H1 (cell line): ENCODE measurements around the gene EBLN2. TPM values are rescaled to one million over a fixed set of nuclear protein-coding genes. Genes with fewer than 3 reads are reported as not detected.

Experiments
- CTCF ChIA-PET: fragments of 300-600 bp; sonication (Branson Sonifier 250); formaldehyde crosslinking; loops from one replicate; lab custom pipeline; 2021; ENCODE audit not compliant: partially characterized antibody; lab: Charles Lee
- POLR2A ChIA-PET: fragments of 300-600 bp; sonication (Branson Sonifier 250); formaldehyde crosslinking; loops from one replicate; lab custom pipeline; 2021; ENCODE audit warnings: inconsistent platforms; ENCODE audit not compliant: partially characterized antibody; lab: Charles Lee
- DNase-seq, 2 experiments: peaks; one replicate each; pipeline versions ENCODE4 v3.0.0 to v3.0.0-alpha.2; 2010 to 2022; ENCODE audit warnings: low spot score in 2 of 2, low read depth in 1 of 2, mixed read lengths in 1 of 2
- FAIRE-seq: peaks from 2 replicates; lab custom pipeline; 2011; peaks lifted over from hg19 to GRCh38; lab: Jason Lieb, UNC
- H2AFZ ChIP-seq: 2 replicates; pipeline ENCODE4 v1.8.1; 2012; ENCODE audit warnings: low read length, inconsistent platforms
- H2AK5ac ChIP-seq: 2 replicates; pipeline ENCODE4 v1.6.1; 2013; ENCODE audit warnings: low read depth, low read length
- H2BK120ac ChIP-seq: replicated peaks from 2 replicates; pipeline ENCODE3; 2013; ENCODE audit warnings: low read depth, low read length, inconsistent platforms
- H2BK12ac ChIP-seq: 2 replicates; pipeline ENCODE4 v1.6.1; 2013; ENCODE audit warnings: low read depth, low read length
- H2BK15ac ChIP-seq: 2 replicates; pipeline ENCODE4 v1.6.1; 2013; ENCODE audit warnings: low read length
- H2BK20ac ChIP-seq: 2 replicates; pipeline ENCODE4 v1.6.1; 2013; ENCODE audit warnings: low read length
- H2BK5ac ChIP-seq: 2 replicates; pipeline ENCODE4 v1.6.1; 2013; ENCODE audit warnings: low read depth, low read length
- H3K14ac ChIP-seq: 2 replicates; pipeline ENCODE4 v1.6.1; 2013; ENCODE audit warnings: inconsistent platforms; ENCODE audit not compliant: insufficient read length
- H3K18ac ChIP-seq: 2 replicates; pipeline ENCODE4 v1.6.1; 2013; ENCODE audit warnings: low read length; ENCODE audit errors: extremely low read depth
- H3K23ac ChIP-seq: 2 replicates; pipeline ENCODE4 v1.6.1; 2013; ENCODE audit warnings: inconsistent platforms; ENCODE audit not compliant: insufficient read length
- H3K23me2 ChIP-seq: 2 replicates; pipeline ENCODE4 v1.6.1; 2013; ENCODE audit warnings: low read depth, low read length
- H3K27ac ChIP-seq: 2 replicates; pipeline ENCODE4 v1.6.1; 2011; ENCODE audit warnings: low read depth, low read length, inconsistent platforms
- H3K27me3 ChIP-seq, 4 experiments: replicated peaks in 1 of 4; 1 replicate in 1 of 4; 2 replicates in 3 of 4; pipeline versions ENCODE4 v1.6.1 to v1.8.1; 2011 to 2013; ENCODE audit warnings: low read length in 3 of 4, mild to moderate bottlenecking in 3 of 4, inconsistent platforms in 2 of 4, mixed read lengths in 2 of 4, moderate library complexity in 1 of 4; ENCODE audit not compliant: control insufficient read depth in 3 of 4, insufficient read depth in 3 of 4; ENCODE audit errors: extremely low read depth in 1 of 4
- H3K36me3 ChIP-seq, 4 experiments: 2 replicates each; pipeline versions ENCODE4 v1.6.1 to v1.8.1; 2011 to 2013; ENCODE audit warnings: mild to moderate bottlenecking in 4 of 4, low read length in 3 of 4, moderate library complexity in 2 of 4, control low read depth in 1 of 4, inconsistent platforms in 1 of 4; ENCODE audit not compliant: insufficient read depth in 4 of 4, control insufficient read depth in 2 of 4
- H3K4ac ChIP-seq: replicated peaks from 2 replicates; pipeline ENCODE3; 2013; ENCODE audit warnings: low read length, low read depth, mixed read lengths, inconsistent platforms; ENCODE audit not compliant: insufficient read length
- H3K4me1 ChIP-seq, 4 experiments: replicated peaks in 1 of 4; 1 replicate in 1 of 4; 2 replicates in 3 of 4; pipeline versions ENCODE4 v1.6.1 to v1.8.1; 2011 to 2013; ENCODE audit warnings: low read length in 3 of 4, inconsistent platforms in 2 of 4, mixed read lengths in 1 of 4; ENCODE audit not compliant: insufficient read depth in 4 of 4, control insufficient read depth in 3 of 4
- H3K4me2 ChIP-seq, 2 experiments: 2 replicates each; pipeline versions ENCODE4 v1.6.1 to v1.8.1; 2011 to 2013; ENCODE audit warnings: low read depth in 2 of 2, low read length in 2 of 2, control low read depth in 1 of 2, inconsistent platforms in 1 of 2, mild to moderate bottlenecking in 1 of 2; ENCODE audit not compliant: insufficient read depth in 1 of 2
- H3K4me3 ChIP-seq, 4 experiments: fragments of 200-600, 300-600 bp in 1 of 4; sonication (generic), shearing (Covaris generic), sonication (Bioruptor Twin) in 1 of 4; 2 replicates each; pipeline versions ENCODE4 v1.5.1 to v1.8.1; 2011 to 2016; ENCODE audit warnings: low read length in 4 of 4, low read depth in 3 of 4, control low read depth in 2 of 4, inconsistent platforms in 2 of 4, mild to moderate bottlenecking in 2 of 4, mixed read lengths in 1 of 4, moderate library complexity in 1 of 4; ENCODE audit not compliant: insufficient read depth in 2 of 4; ENCODE audit errors: extremely low read depth in 1 of 4
- H3K56ac ChIP-seq: replicated peaks from 2 replicates; pipeline ENCODE3; 2013; ENCODE audit warnings: low read depth, mild to moderate bottlenecking, mixed read lengths, low read length, inconsistent platforms; ENCODE audit not compliant: insufficient read length
- H3K79me1 ChIP-seq: 2 replicates; pipeline ENCODE4 v1.6.1; 2013; ENCODE audit warnings: low read depth, low read length, control low read depth
- H3K79me2 ChIP-seq, 2 experiments: 2 replicates each; pipeline versions ENCODE4 v1.6.1 to v1.8.1; 2012 to 2013; ENCODE audit warnings: low read length in 2 of 2, mild to moderate bottlenecking in 2 of 2, inconsistent platforms in 1 of 2; ENCODE audit not compliant: insufficient read depth in 2 of 2, control insufficient read depth in 1 of 2
- H3K9ac ChIP-seq, 4 experiments: replicated peaks in 1 of 4; 1 replicate in 1 of 4; 2 replicates in 3 of 4; pipeline versions ENCODE4 v1.6.1 to v1.8.1; 2011 to 2013; ENCODE audit warnings: low read depth in 3 of 4, low read length in 3 of 4, control low read depth in 2 of 4, mild to moderate bottlenecking in 2 of 4, moderate library complexity in 2 of 4, inconsistent platforms in 1 of 4; ENCODE audit errors: extremely low read depth in 1 of 4
- H3K9me3 ChIP-seq, 2 experiments: 2 replicates each; pipeline versions ENCODE4 v1.6.1 to v1.8.1; 2012 to 2013; ENCODE audit warnings: mild to moderate bottlenecking in 2 of 2, moderate library complexity in 2 of 2, control low read depth in 1 of 2, inconsistent platforms in 1 of 2, low read depth in 1 of 2, low read length in 1 of 2, mixed read lengths in 1 of 2; ENCODE audit not compliant: insufficient read depth in 2 of 2
- H4K20me1 ChIP-seq, 2 experiments: replicated peaks in 1 of 2; 2 replicates each; pipeline versions ENCODE3 to v1.8.1; 2011 to 2013; ENCODE audit warnings: inconsistent platforms in 2 of 2, low read length in 2 of 2, mild to moderate bottlenecking in 1 of 2; ENCODE audit not compliant: insufficient read depth in 2 of 2, control insufficient read depth in 1 of 2
- H4K5ac ChIP-seq: 2 replicates; pipeline ENCODE4 v1.6.1; 2013; ENCODE audit warnings: low read length, low read depth, mixed read lengths, inconsistent platforms; ENCODE audit not compliant: insufficient read length
- H4K8ac ChIP-seq: 2 replicates; pipeline ENCODE4 v1.8.0; 2013; ENCODE audit warnings: mild to moderate bottlenecking, moderate library complexity, low read length, inconsistent platforms; ENCODE audit not compliant: insufficient read depth; ENCODE audit errors: extremely low read depth
- H4K91ac ChIP-seq: replicated peaks from 2 replicates; pipeline ENCODE3; 2013; ENCODE audit warnings: low read length, mixed read lengths, inconsistent platforms; ENCODE audit not compliant: insufficient read length
- ASH2L ChIP-seq: fragments of 200-600, 300-600 bp; sonication (generic); IDR thresholded peaks from one replicate; pipeline ENCODE4 v1.7.1; 2017; ENCODE audit warnings: low read length
- KDM1A ChIP-seq: fragments of 200-600, 300-600 bp; sonication (generic); IDR thresholded peaks from 2 replicates; pipeline ENCODE4 v1.7.1; 2016; ENCODE audit warnings: mild to moderate bottlenecking, low read length, borderline replicate concordance
- TBP ChIP-seq: IDR thresholded peaks from 2 replicates; pipeline ENCODE4 v1.6.1; 2011; ENCODE audit warnings: low read depth, low read length, improper control_type of control experiment
- WGBS, 2 experiments: shearing (Covaris generic) in 1 of 2; methylation state at CpG; one replicate each; pipeline versions ENCODE4 v1.1.6 to v1.1.7; 2013 to 2015; ENCODE audit warnings: low lambda C conversion rate in 2 of 2, mixed read lengths in 2 of 2, inconsistent platforms in 1 of 2, low coverage in 1 of 2, missing lambda C conversion rate in 1 of 2; ENCODE audit not compliant: insufficient replicate concordance in 2 of 2, insufficient coverage in 1 of 2, insufficient read length in 1 of 2; ENCODE audit errors: extremely low coverage in 1 of 2, missing lambda C conversion rate in 1 of 2; 5-methylcytosine and 5-hydroxymethylcytosine counted together
- polyA plus RNA-seq, 7 experiments: library from polyadenylated mRNA; depleted of rRNA in 3 of 7; stranded (reverse) in 5 of 7; unstranded in 2 of 7; fragments of >200 nt in 5 of 7; fragments of 200-250 nt in 2 of 7; gene quantifications; 1 replicate in 5 of 7; 2 replicates in 1 of 7; 4 replicates in 1 of 7; pipeline versions ENCODE4 v1.2.1 to v1.2.3, GENCODE V29; 2011 to 2013; ENCODE audit warnings: missing spikeins in 2 of 7, mixed read lengths in 2 of 7
- total RNA-seq: library from RNA; stranded (reverse); fragmentation: NEBNext Ultra II Directional; extraction: Animal tissue kit (Norgen Biotek cat#: 25700); gene quantifications from 2 replicates; pipeline ENCODE4 v1.2.1, GENCODE V29; 2021

Gene EBLN2
- total and polyA plus RNA-seq, 2 of the 8 experiments (the other 6 are each of a cell fraction or from before 2014, with no cell fraction given): 1.9 to 3.8 TPM

GRCh38 chr3:73108750-73109149 is 47.3 kb downstream of the EBLN2 start:
- H3K4ac ChIP-seq: no peak overlapping the region
- no peaks in the 10 kb centered on the region for H3K4me1 ChIP-seq
- no peaks in the 10 kb centered on the region for H4K20me1 ChIP-seq
- no peak overlapping the region for H4K8ac ChIP-seq
- H2AFZ ChIP-seq: no peak overlapping the region
- no peaks in the 10 kb centered on the region for H3K79me1 ChIP-seq
- H3K18ac ChIP-seq: no peak overlapping the region
- no peaks in the 10 kb centered on the region; a peak in 1 of 7 replicates for H3K27me3 ChIP-seq
- H3K9ac ChIP-seq: no peak overlapping the region
- no peaks in the 10 kb centered on the region for H3K9me3 ChIP-seq
- POLR2A ChIA-PET: interaction anchor here (1.2 kb wide), 1 partner anchor 12 kb away, joined by 4 read pairs; no protein-coding TSS in a partner anchor
- 96% methylated on average over 3 of the region's 3 CpGs; no CpG with 5 or more reads in 1 of the 2 experiments for WGBS, 2 experiments
- H3K23me2 ChIP-seq: no peaks in the 10 kb centered on the region
- H3K4me3 ChIP-seq: no peak overlapping the region
- no peak overlapping the region for H3K4me2 ChIP-seq
- no peak overlapping the region for H2BK20ac ChIP-seq
- no peak overlapping the region for H2AK5ac ChIP-seq
- no peak for DNase-seq
- no peak overlapping the region for H2BK5ac ChIP-seq
- H3K27ac ChIP-seq: no peak overlapping the region
- no peak overlapping the region for H3K56ac ChIP-seq
- TF ChIP-seq TBP: no peak
- TF ChIP-seq KDM1A: 0 out of 2 replicates have a peak, but pooled peaks have one; percentile 41
- no peak for TF ChIP-seq ASH2L
- no peak overlapping the region for H2BK12ac ChIP-seq
- FAIRE-seq: no peak
- no peak overlapping the region for H2BK15ac ChIP-seq
- no peaks in the 10 kb centered on the region for H3K79me2 ChIP-seq
- no peak overlapping the region for H4K91ac ChIP-seq
- CTCF ChIA-PET: interaction anchor here (0.7 to 0.8 kb wide), 2 partner anchors 222 to 399 kb away, joined by 3 to 4 read pairs; no protein-coding TSS in a partner anchor
- H4K5ac ChIP-seq: no peak overlapping the region
- H2BK120ac ChIP-seq: no peak overlapping the region
- no peak overlapping the region for H3K14ac ChIP-seq
- H3K36me3 ChIP-seq: no peaks in the 10 kb centered on the region
- no peak overlapping the region for H3K23ac ChIP-seq
